BLaER1 treated with 17β-estradiol and CSF1 and Interleukin-3, amounts not matched to agents 10 nM and 100 nM (cell line): ENCODE data around the gene RNH1.

Experiments
- H3K27ac ChIP-seq, 11 experiments: shearing (Covaris generic); formaldehyde crosslinking; 2 replicates each; pipeline ENCODE4 v1.8.1; 2022
- H3K27me3 ChIP-seq, 11 experiments: shearing (Covaris generic); formaldehyde crosslinking; 2 replicates each; pipeline ENCODE4 v1.8.1; 2022
- H3K36me3 ChIP-seq, 11 experiments: shearing (Covaris generic); formaldehyde crosslinking; 2 replicates each; pipeline ENCODE4 v1.8.1; 2022
- H3K4me1 ChIP-seq, 10 experiments: shearing (Covaris generic); formaldehyde crosslinking; 2 replicates each; pipeline ENCODE4 v1.8.1; 2022
- H3K4me2 ChIP-seq, 11 experiments: shearing (Covaris generic); formaldehyde crosslinking; 2 replicates each; pipeline ENCODE4 v1.8.1; 2022
- H3K4me3 ChIP-seq, 10 experiments: shearing (Covaris generic); formaldehyde crosslinking; 2 replicates each; pipeline ENCODE4 v1.8.1; 2022
- H3K9ac ChIP-seq, 11 experiments: shearing (Covaris generic); formaldehyde crosslinking; 2 replicates each; pipeline ENCODE4 v1.8.1; 2022
- H3K9me3 ChIP-seq, 11 experiments: shearing (Covaris generic); formaldehyde crosslinking; replicated peaks in 1 of 11; 2 replicates each; pipeline ENCODE4 v1.8.1; 2022
- H4K20me1 ChIP-seq, 11 experiments: shearing (Covaris generic); formaldehyde crosslinking; 2 replicates each; pipeline ENCODE4 v1.8.1; 2022
- Cebpa-rat ChIP-seq, 11 experiments: shearing (Covaris generic); IDR thresholded peaks; 2 replicates each; pipeline ENCODE4 v1.8.1; 2022

The RNH1 gene

GRCh38 chr11:450809-451451 lies 56.1 kb downstream of the RNH1 start:
- peaks cover 24 to 39% (median 31%) of the 10 kb centered on the region in 10 experiments for H3K4me1 ChIP-seq
- TF ChIP-seq Cebpa-rat (IDR thresholded peaks at IDR 0.05): no peak
- no peaks in the 10 kb centered on the region for H3K9me3 ChIP-seq
- peaks cover 29 to 47% (median 37%) of the 10 kb centered on the region in 11 experiments for H3K36me3 ChIP-seq
- H3K9ac ChIP-seq: peak overlapping the region; percentile 83 to 94 (median 88)
- peak overlapping the region; percentile 89 to 99 (median 98) for H3K4me3 ChIP-seq
- H3K27me3 ChIP-seq: no peaks in the 10 kb centered on the region
- H4K20me1 ChIP-seq: peaks cover 16 to 56% (median 50%) of the 10 kb centered on the region in 11 experiments; a peak in 21 of 22 replicates
- peak overlapping the region; percentile 74 to 87 (median 80) for H3K27ac ChIP-seq
- H3K4me2 ChIP-seq: peak overlapping the region; percentile 90 to 100 (median 97)

DNA sequence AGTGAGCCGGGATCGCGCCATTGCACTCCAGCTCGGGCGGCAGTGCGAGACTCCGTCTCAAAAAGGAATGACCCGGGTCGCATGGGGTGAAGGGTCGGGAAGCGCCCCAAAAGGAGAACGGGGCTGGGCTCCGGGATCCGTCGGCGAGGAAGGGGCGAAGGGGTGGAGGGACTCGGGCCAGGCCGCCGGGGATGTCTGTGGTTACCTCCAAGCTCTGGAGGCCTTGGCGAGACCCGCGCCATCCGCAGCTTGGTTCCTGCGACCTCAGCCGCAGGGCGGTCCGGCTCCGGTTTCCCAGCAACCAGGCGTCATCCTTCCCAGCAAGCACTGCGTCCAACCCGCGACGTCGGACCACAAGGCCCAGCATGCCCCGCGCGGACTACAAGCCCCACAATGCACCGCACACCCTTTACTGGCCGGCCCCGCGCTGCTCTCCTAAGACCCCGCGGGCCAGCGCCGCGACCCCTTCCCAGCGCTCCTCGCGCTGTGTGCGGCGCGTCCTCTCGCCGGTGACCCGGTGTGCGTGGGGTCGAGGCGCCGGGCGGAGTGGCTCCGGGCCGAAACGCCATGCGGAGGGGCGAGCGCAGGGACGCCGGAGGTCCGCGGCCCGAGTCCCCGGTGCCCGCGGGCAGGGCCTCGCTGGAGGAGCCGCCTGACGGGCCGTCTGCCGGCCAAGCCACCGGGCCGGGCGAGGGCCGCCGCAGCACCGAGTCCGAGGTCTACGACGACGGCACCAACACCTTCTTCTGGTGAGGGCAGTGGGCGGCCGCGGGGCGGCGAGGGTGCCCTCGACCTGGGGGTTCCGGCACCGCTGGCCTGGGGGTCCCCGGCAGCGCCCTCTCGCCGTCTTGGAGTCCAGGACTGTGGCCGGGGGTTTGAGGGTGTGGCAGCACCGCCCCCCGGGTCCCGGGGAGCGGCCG lies 56.9 kb downstream of the RNH1 start, which contains the start of gene PTDSS2:
PTDSS2 (plus strand) TSS at position 391 of the 920 bp plus-strand sequence; CDS start at position 568, 177 bp downstream.
- Histone ChIP-seq H3K9me3 (no peaks in the 10 kb centered on the region), H3K27me3 (no peaks in the 10 kb centered on the region), H3K9ac (peak within 1 kb of the TSS; percentile 83 to 94 (median 88)), H3K4me2 (peak within 1 kb of the TSS; percentile 90 to 100 (median 97)), H3K4me1 (peaks cover 24 to 36% (median 31%) of the 10 kb centered on the region in 10 experiments), H3K4me3 (peak within 1 kb of the TSS; percentile 89 to 99 (median 98)), H4K20me1 (peaks cover 16 to 48% (median 42%) of the 10 kb centered on the region in 11 experiments; a peak in 21 of 22 replicates), H3K36me3 (peaks cover 23 to 39% (median 32%) of the 10 kb centered on the region in 11 experiments), H3K27ac (peak within 1 kb of the TSS; percentile 74 to 87 (median 80))
- TF ChIP-seq Cebpa-rat (IDR thresholded peaks at IDR 0.05): no peak

DNA sequence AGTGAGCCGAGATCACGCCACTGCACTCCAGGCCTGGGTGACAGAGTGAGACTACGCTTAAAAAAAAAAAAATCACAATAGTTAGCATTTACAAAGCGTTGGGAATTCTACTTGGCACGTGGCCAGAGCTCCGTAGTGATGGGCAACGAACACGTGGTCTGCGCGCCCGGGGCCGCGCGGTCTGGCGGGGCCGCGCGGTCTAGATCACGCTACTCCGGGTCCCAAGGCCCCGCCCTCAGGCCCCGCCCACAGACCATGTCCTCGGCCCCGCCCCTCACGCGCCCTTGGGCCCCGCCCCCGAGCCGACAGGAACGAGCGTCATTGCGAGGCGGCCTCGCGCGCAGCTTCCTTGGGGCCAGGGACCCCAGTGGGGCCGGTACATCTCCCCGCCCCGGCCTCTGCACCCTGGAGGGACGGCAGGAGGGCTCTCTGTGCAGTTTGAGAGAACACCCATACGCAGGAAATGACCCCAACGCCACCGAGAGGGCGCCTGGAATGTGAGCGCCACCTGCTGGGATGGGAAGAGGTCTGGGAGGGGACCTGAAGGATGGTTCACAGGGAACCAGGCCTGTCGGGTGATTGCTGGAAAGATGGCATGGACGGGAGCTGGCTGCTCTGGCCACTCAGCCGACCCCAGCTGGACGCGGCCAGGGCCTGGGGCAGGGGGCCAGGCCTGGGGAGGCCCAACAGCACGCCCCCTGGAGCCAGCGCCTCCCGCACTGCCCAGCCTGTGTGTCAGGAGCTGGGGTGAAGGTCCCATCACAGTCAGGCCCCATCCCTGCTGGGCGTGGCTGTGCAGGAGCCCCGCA lies 58.9 kb downstream of the RNH1 start:
- Histone ChIP-seq H3K9ac (peak overlapping the region; percentile 83 to 94 (median 88)), H3K27ac (peak overlapping the region; percentile 55 to 87 (median 80)), H4K20me1 (peaks cover 12 to 28% (median 22%) of the 10 kb centered on the region in 11 experiments; a peak in 20 of 22 replicates), H3K27me3 (peaks cover 0 to under 1% (median 0%) of the 10 kb centered on the region in 11 experiments; a peak in 1 of 22 replicates), H3K36me3 (peaks cover 11 to 18% (median 13%) of the 10 kb centered on the region in 11 experiments), H3K9me3 (no peaks in the 10 kb centered on the region), H3K4me2 (peak overlapping the region; percentile 86 to 99 (median 97)), H3K4me1 (peaks cover 37 to 49% (median 43%) of the 10 kb centered on the region in 10 experiments), H3K4me3 (peak overlapping the region; percentile 59 to 99 (median 96))
- no peak for TF ChIP-seq Cebpa-rat (IDR thresholded peaks at IDR 0.05)

- Histone ChIP-seq H3K27ac (no peak overlapping the region), H3K27me3 (peaks cover 0 to 7% (median 0%) of the 10 kb centered on the region in 11 experiments; a peak in 4 of 22 replicates), H3K36me3 (peaks cover 0 to 6% (median under 1%) of the 10 kb centered on the region in 11 experiments; a peak in 4 of 22 replicates), H3K4me1 (peaks cover 34 to 52% (median 45%) of the 10 kb centered on the region in 10 experiments), H3K4me2 (no peak overlapping the region), H4K20me1 (peaks cover 7 to 16% (median 10%) of the 10 kb centered on the region in 11 experiments; a peak in 20 of 22 replicates), H3K4me3 (no peak overlapping the region), H3K9ac (0 out of 22 replicates have a peak overlapping the region, but pooled peaks of 1 of the 11 experiments have one; percentile 18), H3K9me3 (no peaks in the 10 kb centered on the region)
- TF ChIP-seq Cebpa-rat (IDR thresholded peaks at IDR 0.05): no peak
These were observed 60.2 kb downstream of the RNH1 start for GRCh38 chr11:446891-447290.

GRCh38 chr11:445765-446588 lies 61.1 kb downstream of the RNH1 start:
- Histone ChIP-seq H3K27ac (no peak overlapping the region), H3K36me3 (no peaks in the 10 kb centered on the region), H3K4me2 (no peak overlapping the region), H3K9me3 (no peaks in the 10 kb centered on the region), H3K9ac (0 out of 22 replicates have a peak overlapping the region, but pooled peaks of 1 of the 11 experiments have one; percentile 18), H3K4me1 (peaks cover 34 to 52% (median 45%) of the 10 kb centered on the region in 10 experiments), H3K4me3 (no peak overlapping the region), H4K20me1 (peaks cover 0 to 7% (median under 1%) of the 10 kb centered on the region in 11 experiments; a peak in 15 of 22 replicates), H3K27me3 (peaks cover 0 to 7% (median 0%) of the 10 kb centered on the region in 11 experiments; a peak in 4 of 22 replicates)
- no peak for TF ChIP-seq Cebpa-rat (IDR thresholded peaks at IDR 0.05)
